GM12874 (cell line): ENCODE measurements around the gene STAB2.

ENCODE experiments used
- TF ChIP-seq, protein P1 (sequence below): IDR thresholded peaks from 2 replicates; pipeline ENCODE4 v1.5.1; 2011; ENCODE audit warnings: low read depth, mild to moderate bottlenecking, control low read depth, low read length, moderate library complexity; ENCODE audit not compliant: insufficient read depth

Gene STAB2

DNA sequence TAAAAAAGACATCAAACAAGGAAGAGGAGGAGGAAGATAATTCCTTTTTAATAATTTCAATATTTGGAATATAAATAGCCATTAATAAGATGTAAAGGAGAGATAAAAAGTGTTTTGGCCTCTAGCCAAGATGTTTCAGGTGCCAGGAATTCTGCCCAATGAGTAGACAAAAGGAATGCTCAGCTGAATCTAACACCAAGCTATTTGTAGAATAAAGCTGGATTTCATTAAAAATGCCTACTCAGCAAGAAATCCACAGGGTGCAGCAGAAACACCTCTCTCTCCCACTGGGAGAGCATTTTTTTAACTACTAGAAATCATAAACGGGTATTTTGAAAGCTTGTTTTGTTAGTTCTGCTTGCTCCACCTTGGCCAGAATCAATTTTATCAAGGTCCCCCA, 4.1 kb upstream of the STAB2 start:
- TF ChIP-seq, protein P1, sequence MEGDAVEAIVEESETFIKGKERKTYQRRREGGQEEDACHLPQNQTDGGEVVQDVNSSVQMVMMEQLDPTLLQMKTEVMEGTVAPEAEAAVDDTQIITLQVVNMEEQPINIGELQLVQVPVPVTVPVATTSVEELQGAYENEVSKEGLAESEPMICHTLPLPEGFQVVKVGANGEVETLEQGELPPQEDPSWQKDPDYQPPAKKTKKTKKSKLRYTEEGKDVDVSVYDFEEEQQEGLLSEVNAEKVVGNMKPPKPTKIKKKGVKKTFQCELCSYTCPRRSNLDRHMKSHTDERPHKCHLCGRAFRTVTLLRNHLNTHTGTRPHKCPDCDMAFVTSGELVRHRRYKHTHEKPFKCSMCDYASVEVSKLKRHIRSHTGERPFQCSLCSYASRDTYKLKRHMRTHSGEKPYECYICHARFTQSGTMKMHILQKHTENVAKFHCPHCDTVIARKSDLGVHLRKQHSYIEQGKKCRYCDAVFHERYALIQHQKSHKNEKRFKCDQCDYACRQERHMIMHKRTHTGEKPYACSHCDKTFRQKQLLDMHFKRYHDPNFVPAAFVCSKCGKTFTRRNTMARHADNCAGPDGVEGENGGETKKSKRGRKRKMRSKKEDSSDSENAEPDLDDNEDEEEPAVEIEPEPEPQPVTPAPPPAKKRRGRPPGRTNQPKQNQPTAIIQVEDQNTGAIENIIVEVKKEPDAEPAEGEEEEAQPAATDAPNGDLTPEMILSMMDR = no peak

DNA sequence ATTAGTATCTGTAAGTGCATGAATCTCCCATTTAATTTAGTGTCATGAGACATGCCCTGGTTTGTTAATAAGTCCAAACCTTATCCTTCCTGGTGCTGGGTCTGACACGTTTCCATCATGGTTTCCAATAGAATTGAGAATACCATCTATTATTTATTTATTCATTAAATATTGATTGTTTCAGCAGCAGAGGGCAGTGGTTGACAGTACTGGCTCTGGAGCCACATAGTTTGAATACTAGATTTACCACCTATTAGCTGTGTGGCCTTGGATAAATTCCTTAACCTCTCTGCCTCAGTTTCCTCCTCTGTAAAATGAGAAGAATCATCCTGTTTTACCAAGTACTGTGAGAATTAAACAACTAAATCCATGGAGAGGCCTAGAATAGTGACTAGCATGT, 941 bp upstream of the STAB2 start:
- TF ChIP-seq, protein P1 = no peak

DNA sequence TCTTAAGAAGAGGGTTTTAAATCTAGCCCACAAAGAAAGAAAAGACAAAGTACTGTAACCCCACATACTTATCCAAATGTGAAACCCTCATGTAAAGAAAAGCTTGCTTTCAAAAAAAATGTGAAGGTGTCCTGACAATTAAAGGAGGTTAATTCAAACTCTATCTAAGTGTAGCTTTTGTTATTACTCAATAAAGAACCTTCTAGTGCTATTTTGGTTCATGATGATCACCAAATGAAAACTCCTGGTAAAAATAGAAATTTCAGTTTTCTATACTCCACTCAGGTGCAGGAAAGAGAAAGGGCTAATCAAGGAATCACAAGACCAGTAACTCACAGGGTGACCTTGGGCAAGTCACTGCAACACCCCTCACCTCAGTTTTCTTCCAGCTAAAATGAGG, 1.6 kb downstream of the STAB2 start:
- TF ChIP-seq, protein P1 = no peak

DNA sequence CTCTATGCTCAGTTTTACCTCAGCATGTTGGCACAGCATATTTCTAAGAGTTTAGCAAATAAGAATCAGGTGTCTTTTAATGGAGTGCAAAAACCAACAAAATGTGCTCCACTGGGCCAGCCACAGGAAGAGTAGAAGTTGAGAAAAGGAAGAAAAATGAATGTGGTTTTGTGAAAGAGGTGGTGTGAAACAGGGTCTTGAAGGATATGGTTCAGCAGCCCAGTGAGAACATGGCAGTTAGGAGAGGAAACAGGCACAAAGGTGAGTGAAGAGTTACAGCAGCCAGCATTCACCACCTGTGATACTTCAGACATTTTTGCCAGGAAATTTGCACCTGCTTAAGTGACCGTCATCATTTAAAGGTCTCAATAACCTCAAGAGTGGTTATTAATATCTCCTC, 2.4 kb downstream of the STAB2 start:
- TF ChIP-seq, protein P1 = no peak

DNA sequence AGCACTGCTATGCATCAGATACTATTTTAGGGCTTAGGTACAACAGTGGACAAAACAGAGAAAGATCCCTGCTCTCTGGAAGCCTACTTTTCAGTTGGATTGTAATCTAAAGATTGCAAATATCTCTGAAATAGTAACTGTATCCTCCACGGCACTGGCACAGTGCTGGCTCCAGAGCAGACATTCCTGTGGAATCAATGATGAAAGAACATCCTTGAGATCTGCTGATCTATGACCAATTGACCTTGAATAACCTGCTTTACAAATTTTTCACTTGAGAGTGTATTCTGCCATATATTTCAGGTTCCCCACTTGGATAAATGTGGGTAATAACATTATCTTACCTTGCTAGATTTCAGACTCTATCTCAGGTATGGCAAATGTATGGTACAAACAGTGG, 3.2 kb downstream of the STAB2 start:
- TF ChIP-seq, protein P1 = no peak

DNA sequence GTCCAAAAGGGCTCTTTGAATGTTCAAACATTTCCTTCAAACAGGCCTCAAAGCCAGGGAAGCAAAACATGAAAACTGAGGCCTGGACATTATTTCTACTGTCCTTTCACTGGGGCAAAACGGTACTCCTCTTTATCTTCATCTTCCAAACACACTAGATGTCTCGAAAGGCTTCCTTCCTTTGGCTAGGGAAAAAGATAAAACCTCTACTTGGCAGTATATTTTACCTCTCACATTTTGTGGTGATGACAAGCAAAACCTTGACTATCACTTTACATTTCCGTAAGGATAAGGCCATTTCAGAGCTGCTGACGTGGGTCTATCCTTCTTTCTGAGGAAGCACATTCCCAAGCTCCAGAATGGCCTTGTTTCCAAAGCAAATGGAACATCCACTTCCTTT, 9.9 kb downstream of the STAB2 start:
- TF ChIP-seq, protein P1 = no peak

DNA sequence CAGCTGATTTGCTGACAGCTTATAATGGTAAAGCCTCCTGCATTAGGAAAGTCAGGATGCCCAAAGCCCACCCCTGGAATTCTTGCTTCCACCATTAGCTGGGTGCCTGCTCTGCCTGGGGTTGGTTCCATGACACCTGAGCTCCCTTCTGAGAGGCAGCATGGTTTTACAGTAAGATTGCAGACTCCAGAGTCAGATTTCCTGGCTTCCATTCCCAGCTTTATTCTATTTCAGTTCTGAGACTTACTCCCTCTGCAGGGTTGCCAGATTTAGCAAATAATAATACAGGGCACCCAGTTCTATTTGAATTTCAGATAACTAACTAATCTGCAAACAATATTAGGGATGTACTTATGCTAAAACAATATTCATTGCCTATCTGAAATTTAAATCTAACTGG, 12.2 kb downstream of the STAB2 start:
- TF ChIP-seq, protein P1 = no peak
